HG03439 (cell line): ENCODE measurements around the gene ZNF205.
A peak's percentile ranks its signal among the peaks of the same experiment; 100 is the strongest.
"Not testable (repeated sequence)": the region's sequence is repeated elsewhere in the genome, so short reads cannot be mapped to it uniquely, and the experiment has no call there.

Source experiments
- ATAC-seq: cut with Tn5 transposase; IDR thresholded peaks from one replicate; pipeline ENCODE4 v1.9.1; 2021; ENCODE audit warnings: mild to moderate bottlenecking, moderate library complexity; ENCODE audit not compliant: unreplicated experiment

ZNF205 gene

DNA sequence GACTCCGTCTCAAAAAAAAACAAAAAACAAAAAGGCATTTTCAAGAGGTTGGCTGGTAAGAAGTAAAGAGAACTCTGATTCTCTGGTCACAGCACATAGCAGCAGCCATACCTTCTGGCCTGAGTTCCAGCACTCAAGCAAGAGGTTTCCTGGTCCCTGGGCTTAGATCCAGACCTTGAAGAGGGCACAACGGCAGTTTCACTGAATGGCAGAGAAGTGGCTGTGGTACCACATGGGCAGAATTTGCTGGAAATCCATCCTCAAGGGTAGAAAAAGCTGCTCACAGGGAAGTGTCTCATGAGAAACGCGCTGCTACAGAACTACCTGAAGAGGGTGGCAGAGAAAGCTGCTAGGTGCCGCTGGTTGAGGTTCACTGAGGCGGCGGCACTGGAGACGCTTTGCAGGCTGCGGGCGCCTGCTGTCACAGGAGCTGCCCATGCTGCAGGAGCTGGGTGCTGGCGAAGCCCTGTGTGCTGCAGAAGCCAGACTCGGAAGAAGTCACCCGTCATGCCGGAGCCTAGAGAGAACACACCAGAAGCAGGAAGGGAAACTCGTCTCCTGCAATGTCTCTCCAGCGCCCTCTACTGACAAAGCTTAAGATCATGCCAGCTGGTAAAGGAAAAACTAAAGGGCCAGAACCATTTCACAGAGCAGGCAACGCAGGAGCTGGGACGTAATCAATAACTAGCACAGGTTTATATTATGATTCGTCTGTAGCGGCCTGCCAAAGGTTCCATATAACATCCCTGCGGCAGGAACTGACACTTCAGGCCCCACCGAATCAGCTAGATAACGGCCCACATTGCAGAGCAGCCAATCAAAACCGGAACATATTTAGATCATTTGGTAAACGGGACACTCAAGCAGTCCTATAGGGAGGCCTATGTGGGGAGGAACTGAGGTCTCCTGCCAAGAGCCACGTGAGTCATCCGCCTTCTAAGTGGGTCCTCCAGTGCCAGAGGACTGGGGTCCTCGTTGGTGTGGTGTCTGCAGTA, 17.0 kb downstream of the ZNF205 start:
- peak; percentile 44 for ATAC-seq

DNA sequence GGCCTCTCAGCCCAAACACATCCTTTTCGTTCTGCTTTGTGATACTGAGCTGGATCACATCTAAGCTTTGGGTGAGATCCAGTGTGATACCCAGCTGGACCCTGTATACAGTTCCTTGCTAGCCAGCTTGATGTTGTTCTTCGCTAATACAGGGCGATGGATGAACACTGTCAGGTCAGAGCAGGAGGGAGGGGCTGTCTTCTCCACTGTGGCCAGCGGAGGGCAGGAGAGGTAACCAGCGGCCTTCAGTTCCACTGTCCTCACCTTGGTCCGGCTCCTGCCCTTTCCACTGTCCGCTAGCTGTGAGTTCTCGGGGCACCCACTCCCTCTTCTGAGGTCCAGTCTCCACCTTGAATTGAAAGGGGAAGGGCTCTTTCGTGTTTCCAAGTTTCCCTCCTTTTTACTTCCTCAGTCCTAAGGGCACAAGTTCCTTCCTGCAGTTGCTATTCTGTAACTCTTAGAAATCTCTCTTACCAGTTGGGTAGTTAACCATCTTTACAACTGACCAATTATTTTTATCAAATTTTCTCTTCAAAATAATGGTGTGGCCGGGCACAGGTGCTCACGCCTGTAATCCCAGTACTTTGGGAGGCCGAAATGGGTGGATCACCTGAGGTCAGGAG, 19.5 kb downstream of the ZNF205 start:
- ATAC-seq: no peak

GRCh38 chr16:3133844-3134243, 21.5 kb downstream of the ZNF205 start:
- ATAC-seq: no peak

DNA sequence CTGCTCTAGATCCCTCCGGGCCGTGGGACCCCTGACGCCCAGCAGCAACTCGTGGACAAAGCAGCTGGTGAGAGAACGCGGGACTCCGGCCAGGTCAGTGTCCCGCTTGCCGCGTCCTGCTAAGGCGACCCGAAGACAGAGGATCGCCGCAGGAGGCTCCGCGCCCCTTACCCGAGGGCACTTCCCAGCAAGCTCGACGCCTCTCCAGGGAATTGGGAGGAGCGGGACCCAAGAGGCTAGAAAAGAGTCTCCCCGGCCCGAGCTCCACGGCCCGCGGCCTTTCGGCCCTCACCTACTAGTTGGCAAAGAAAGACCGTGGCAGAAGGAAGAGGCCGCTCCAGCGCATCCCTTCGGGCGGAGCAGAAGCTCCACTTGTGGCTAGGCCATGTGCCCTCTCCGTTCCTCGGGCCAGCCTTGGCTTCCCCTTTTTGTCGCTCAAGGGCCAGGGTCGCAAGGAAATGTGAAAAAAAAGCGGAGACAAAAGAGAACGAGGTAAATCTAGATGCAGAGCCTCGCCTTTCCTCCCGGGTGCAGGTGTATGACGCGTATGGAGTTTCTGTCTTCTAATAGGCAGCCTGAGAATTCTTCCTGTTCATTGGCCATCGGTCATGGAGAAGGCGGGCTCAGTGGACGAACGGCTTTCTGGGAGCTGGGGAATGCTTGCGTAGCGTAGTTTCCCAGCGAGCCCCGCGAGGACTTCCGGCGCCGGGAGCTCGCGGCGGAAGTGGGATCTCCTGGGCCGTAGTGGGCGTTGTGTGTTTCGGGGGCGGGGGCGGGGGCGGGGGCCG, 22.1 kb downstream of the ZNF205 start, which contains the start of gene ZNF213:
Gene ZNF213 (plus strand): TSS at position 692 of the 788 bp plus-strand sequence. CDS start 2,252 bp downstream, outside the sequence.
- ATAC-seq: peak; percentile 81

- peak; percentile 5 for ATAC-seq
Measured at GRCh38 chr16:3135126-3135715, 22.8 kb downstream of the ZNF205 start.

DNA sequence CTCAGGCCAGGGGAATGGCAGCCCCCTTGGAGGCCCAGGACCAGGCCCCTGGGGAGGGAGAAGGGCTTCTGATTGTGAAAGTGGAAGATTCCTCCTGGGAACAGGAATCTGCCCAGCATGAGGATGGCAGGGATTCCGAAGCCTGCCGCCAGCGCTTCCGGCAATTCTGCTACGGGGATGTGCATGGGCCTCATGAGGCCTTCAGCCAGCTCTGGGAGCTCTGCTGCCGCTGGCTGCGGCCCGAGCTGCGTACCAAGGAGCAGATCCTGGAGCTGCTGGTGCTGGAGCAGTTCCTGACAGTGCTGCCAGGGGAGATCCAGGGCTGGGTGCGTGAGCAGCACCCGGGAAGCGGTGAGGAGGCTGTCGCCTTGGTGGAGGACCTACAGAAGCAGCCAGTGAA, 24.9 kb downstream of the ZNF205 start:
- no peak for ATAC-seq

GRCh38 chr16:3138342-3138741, 26.0 kb downstream of the ZNF205 start:
- no peak for ATAC-seq

- ATAC-seq: no peak
Measured at GRCh38 chr16:3138823-3139426, 26.5 kb downstream of the ZNF205 start.

- not testable (repeated sequence) for ATAC-seq
Measured at GRCh38 chr16:3139561-3139960, 27.2 kb downstream of the ZNF205 start.

DNA sequence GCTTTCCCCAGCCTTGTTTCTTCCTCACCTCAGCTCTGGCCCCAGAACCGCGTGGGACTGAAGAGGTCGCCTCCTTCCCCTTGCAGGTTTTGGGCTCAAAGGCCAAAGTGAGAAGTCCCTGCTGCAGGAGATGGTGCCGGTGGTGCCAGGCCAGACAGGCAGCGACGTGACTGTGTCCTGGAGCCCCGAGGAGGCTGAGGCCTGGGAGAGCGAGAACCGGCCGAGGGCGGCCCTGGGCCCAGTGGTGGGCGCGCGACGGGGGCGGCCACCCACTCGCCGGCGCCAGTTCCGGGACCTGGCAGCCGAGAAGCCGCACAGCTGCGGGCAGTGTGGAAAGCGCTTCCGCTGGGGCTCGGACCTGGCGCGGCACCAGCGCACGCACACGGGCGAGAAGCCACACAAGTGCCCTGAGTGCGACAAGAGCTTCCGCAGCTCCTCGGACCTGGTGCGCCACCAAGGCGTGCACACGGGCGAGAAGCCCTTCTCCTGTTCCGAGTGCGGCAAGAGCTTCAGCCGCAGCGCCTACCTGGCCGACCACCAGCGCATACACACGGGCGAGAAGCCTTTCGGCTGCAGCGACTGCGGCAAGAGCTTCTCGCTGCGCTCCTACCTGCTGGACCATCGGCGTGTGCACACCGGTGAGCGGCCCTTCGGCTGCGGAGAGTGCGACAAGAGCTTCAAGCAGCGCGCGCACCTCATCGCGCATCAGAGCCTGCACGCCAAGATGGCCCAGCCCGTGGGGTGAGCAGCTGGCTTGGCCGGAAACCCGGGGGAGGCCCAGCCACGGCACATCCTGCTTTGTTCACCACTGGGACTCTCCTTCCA, 28.4 kb downstream of the ZNF205 start:
- no peak for ATAC-seq

GRCh38 chr16:3141781-3142311, 29.5 kb downstream of the ZNF205 start:
- ATAC-seq: no peak

DNA sequence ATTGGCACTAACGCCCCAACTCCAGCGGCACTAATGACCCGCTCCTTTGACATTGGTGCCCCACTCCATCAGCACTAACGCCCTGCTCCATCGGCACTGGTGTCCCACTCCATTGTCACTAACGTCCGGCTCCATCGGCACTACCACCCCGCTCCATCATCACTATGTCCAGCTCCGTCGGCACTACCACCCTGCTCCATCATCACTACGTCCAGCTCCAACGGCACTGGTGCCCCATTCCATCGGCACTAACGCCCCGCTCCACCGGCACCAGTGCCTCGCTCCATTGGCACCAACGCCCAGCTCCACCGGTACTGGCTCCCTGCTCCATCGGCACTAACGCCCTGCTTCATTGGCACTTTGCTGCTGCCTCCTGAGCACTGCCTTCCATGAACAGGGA, 29.9 kb downstream of the ZNF205 start:
- ATAC-seq: no peak

DNA sequence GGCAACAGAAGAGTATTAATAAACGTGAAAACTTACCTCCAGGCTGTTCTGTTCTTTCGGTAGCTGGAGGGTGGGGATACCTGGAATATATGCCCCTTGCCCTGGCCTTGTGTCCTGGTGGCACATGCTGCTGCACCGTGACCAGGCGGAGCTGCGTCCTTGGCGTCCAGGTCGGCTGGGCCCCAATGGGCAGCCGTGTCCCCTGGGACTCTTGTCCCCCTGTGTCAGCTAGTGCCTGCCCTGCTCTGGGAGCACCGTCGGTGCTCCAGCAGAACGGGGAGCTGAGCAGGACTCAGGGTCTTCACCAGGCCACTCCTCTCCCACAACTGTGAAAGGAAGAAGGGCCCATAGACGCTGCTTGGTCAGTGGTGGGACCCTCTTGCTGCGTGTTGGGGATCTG, 30.4 kb downstream of the ZNF205 start:
- ATAC-seq: no peak

DNA sequence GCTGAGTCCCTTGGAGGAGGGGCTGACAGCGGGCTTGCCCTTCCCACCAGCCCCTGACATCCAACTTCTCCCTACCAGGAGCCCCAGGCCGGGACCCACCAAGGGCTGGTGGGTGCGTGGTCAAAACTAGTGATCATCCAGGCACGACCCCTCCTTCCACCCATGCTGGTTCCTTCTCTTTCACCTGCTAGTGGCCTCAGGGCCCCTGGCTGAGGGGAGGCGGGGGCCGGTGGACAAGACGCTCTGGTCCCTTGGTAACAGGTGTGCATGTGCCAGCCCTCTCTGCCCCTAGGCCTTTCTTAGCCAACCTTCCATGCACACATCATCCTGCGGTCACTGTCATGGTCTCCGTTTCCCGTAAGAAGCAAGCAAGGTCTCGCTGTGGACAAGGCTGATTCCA, 30.8 kb downstream of the ZNF205 start:
- no peak for ATAC-seq

GRCh38 chr16:3143598-3144320, 31.4 kb downstream of the ZNF205 start:
- no peak for ATAC-seq

GRCh38 chr16:3144321-3144983, 32.1 kb downstream of the ZNF205 start:
- no peak for ATAC-seq

GRCh38 chr16:3145151-3145550, 32.8 kb downstream of the ZNF205 start:
- ATAC-seq: no peak

DNA sequence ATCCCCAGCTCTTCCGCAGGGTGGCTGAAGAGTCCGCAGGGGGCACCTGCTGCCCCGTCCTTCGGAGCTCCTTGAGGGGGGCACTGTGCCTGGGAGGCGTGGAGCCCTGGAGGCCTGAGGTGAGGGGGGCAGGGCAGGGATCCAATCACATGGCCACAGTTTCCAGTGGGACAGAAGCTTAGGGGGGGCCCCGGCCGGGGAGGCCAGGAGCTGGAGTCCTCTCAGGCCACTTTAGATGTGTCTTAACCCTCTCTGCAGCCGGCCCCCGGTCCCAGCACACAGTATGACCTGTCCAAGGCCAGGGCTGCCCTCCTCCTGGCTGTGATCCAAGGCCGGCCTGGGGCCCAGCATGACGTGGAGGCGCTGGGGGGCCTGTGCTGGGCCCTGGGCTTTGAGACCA, 33.3 kb downstream of the ZNF205 start:
- no peak for ATAC-seq
